ENCODE results near the gene GPR87. TPM values are rescaled to one million over a fixed set of nuclear protein-coding genes. Genes with fewer than 3 reads are reported as not detected.
A peak's percentile ranks its signal among the peaks of the same experiment; 100 is the strongest.

Gene GPR87
- total RNA-seq, 4 donors from 2014 or later = not detected

DNA sequence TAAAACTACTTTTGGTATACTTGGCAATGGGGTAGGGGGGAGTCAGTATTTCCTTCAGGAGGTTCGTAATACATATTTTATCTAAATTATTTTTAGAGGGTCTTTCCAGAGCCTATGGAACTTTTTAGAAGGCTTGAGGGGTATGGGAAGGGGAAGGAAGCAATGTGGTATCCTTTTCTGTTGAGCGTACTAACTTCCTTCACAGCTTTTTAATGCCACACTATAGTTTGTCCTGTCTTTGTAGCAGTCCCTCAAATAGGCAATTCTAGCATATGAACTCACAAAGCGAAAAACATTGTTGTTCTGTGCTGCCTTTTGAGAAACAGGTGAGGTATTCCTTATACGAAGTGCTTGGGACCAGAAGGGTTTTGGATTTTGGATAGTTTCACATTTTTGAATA lies 35.0 kb upstream of the GPR87 start:
- intact Hi-C loops (cut with DNase I; ENCODE audit: low total_unique reads) = no loop called here
- 67 to 79% methylated on average over 4 of the region's 4 CpGs for WGBS, 2 donors (ENCODE audit: low coverage in 1 of 2)
- H3K27me3 ChIP-seq = no peaks in the 10 kb centered on the region
- no peak for TF ChIP-seq CTCF (IDR thresholded peaks at IDR 0.05)
- TF ChIP-seq POLR2A (IDR thresholded peaks at IDR 0.05) = no peak
- TF ChIP-seq POLR2AphosphoS5 (IDR thresholded peaks at IDR 0.05) = no peak
- no peak for TF ChIP-seq EP300 (IDR thresholded peaks at IDR 0.05; ENCODE audit: low read depth)
- in situ Hi-C loops (cut with MboI; ENCODE audit: low pct_ligation_motif_present in 1 of 4, low pct_unique_long_range_greater_than_20kb in 1 of 4, low sequenced_read_pairs in 3 of 4) = no loop called here
- H3K4me1 ChIP-seq = no peaks in the 10 kb centered on the region
- no peak for DNase-seq
- no peak overlapping the region for H3K4me3 ChIP-seq
- no peaks in the 10 kb centered on the region for H3K36me3 ChIP-seq
- H3K27ac ChIP-seq = no peak overlapping the region
- H3K9me3 ChIP-seq = no peaks in the 10 kb centered on the region

DNA sequence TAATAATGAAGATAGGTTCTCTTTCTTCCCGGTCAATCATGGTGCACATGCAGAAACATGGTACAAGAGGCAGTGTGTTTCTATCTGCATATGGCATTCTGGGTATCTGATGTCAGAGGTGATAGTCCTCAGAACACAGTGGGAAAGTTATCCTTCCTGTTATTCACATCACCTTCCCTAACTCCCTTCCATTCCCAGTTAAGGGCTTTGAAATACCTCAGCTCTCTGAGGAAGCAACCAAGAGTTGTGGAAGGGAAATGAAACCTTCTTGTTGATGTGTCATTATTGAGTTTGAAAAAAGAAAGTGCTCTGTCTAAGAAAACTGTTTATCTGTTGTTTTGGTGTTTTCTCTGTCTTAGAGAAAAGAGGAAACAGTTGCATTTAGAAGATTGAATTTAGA lies 34.6 kb upstream of the GPR87 start:
- in situ Hi-C loops (cut with MboI; ENCODE audit: low pct_ligation_motif_present in 1 of 4, low pct_unique_long_range_greater_than_20kb in 1 of 4, low sequenced_read_pairs in 3 of 4) (no loop called here), intact Hi-C loops (cut with DNase I; ENCODE audit: low total_unique reads) (no loop called here)
- no peaks in the 10 kb centered on the region for H3K36me3 ChIP-seq
- 93 to 100% methylated on average over 1 of the region's 1 CpG for WGBS, 2 donors (ENCODE audit: low coverage in 1 of 2)
- no peaks in the 10 kb centered on the region for H3K9me3 ChIP-seq
- no peak overlapping the region for H3K4me3 ChIP-seq
- no peaks in the 10 kb centered on the region for H3K27me3 ChIP-seq
- no peak overlapping the region for H3K27ac ChIP-seq
- no peak for TF ChIP-seq CTCF (IDR thresholded peaks at IDR 0.05)
- no peak for TF ChIP-seq POLR2AphosphoS5 (IDR thresholded peaks at IDR 0.05)
- TF ChIP-seq EP300 (IDR thresholded peaks at IDR 0.05; ENCODE audit: low read depth) = no peak
- no peak for TF ChIP-seq POLR2A (IDR thresholded peaks at IDR 0.05)
- H3K4me1 ChIP-seq = peaks cover 0 to 1% (median 0%) of the 10 kb centered on the region in 4 donors
- no peak for DNase-seq

GRCh38 chr3:151350656-151351055 lies 34.0 kb upstream of the GPR87 start:
- Histone ChIP-seq H3K27me3 (no peaks in the 10 kb centered on the region), H3K9me3 (no peaks in the 10 kb centered on the region), H3K27ac (no peak overlapping the region), H3K4me3 (no peak overlapping the region), H3K4me1 (peaks cover 0 to 5% (median 0%) of the 10 kb centered on the region in 4 donors), H3K36me3 (no peaks in the 10 kb centered on the region)
- in situ Hi-C loops (cut with MboI; ENCODE audit: low pct_ligation_motif_present in 1 of 4, low pct_unique_long_range_greater_than_20kb in 1 of 4, low sequenced_read_pairs in 3 of 4) (no loop called here), intact Hi-C loops (cut with DNase I; ENCODE audit: low total_unique reads) (no loop called here)
- TF ChIP-seq EP300 (IDR thresholded peaks at IDR 0.05; ENCODE audit: low read depth) (no peak), POLR2A (IDR thresholded peaks at IDR 0.05) (no peak)
- DNase-seq = no peak
- 73 to 76% methylated on average over 1 of the region's 1 CpG for WGBS, 2 donors (ENCODE audit: low coverage in 1 of 2)

DNA sequence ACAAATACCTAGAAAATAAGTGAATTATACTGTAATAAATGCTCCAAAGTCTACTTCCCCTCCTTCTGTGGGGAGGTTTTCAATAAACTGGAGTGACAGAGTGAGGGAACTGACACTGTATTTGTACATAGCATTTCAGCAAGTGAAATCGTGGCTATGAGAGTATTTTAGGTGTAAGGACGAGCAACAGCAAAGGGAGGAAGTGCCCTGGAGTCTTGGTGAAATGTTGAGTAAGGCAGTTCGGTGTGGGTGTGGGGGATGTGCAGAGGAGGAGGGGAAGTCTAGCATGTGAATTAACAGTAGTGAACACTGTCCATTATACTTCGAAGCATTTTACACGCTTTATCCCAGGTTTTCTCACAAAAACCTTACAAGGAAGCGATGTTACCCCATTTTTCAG lies 30.8 kb upstream of the GPR87 start:
- intact Hi-C loops (cut with DNase I; ENCODE audit: low total_unique reads) = no loop called here
- WGBS, 2 donors (ENCODE audit: low coverage in 1 of 2) = 74 to 81% methylated on average over 6 of the region's 6 CpGs
- no peak for TF ChIP-seq POLR2A (IDR thresholded peaks at IDR 0.05)
- no peak for TF ChIP-seq POLR2AphosphoS5 (IDR thresholded peaks at IDR 0.05)
- no peak for TF ChIP-seq CTCF (IDR thresholded peaks at IDR 0.05)
- in situ Hi-C loops (cut with MboI; ENCODE audit: low pct_ligation_motif_present in 1 of 4, low pct_unique_long_range_greater_than_20kb in 1 of 4, low sequenced_read_pairs in 3 of 4) = no loop called here
- Histone ChIP-seq H3K36me3 (no peaks in the 10 kb centered on the region), H3K4me3 (no peak overlapping the region), H3K27me3 (no peaks in the 10 kb centered on the region), H3K4me1 (peaks cover 0 to 8% (median 0%) of the 10 kb centered on the region in 4 donors), H3K27ac (no peak overlapping the region), H3K9me3 (no peaks in the 10 kb centered on the region)
- DNase-seq = peak; percentile 23

DNA sequence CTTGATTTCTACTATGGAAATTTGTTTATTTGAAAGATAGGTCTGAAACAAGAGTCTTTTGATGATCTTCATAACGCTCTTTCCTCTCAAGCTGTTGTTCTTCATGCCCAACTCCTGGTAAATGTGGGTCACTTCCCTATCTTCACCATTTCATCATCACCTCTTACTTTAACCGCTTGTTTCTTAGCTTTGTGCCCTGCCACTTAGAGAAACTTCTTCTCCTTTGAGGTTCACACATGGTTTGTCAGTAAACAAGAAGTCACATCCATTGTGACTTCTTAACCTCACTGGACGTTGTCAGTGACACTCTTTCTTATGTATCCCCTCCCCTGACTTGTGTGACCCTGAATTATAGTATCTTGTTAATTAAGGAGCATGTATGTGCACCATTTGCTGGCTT lies 29.7 kb upstream of the GPR87 start:
- peaks cover 0 to 8% (median 0%) of the 10 kb centered on the region in 4 donors for H3K4me1 ChIP-seq
- 67 to 78% methylated on average over 3 of the region's 3 CpGs for WGBS, 2 donors (ENCODE audit: low coverage in 1 of 2)
- H3K27me3 ChIP-seq = no peaks in the 10 kb centered on the region
- TF ChIP-seq POLR2AphosphoS5 (IDR thresholded peaks at IDR 0.05) (no peak), CTCF (IDR thresholded peaks at IDR 0.05) (no peak), EP300 (IDR thresholded peaks at IDR 0.05; ENCODE audit: low read depth) (no peak), POLR2A (IDR thresholded peaks at IDR 0.05) (no peak)
- intact Hi-C loops (cut with DNase I; ENCODE audit: low total_unique reads) (no loop called here), in situ Hi-C loops (cut with MboI; ENCODE audit: low pct_ligation_motif_present in 1 of 4, low pct_unique_long_range_greater_than_20kb in 1 of 4, low sequenced_read_pairs in 3 of 4) (no loop called here)
- H3K9me3 ChIP-seq = no peaks in the 10 kb centered on the region
- H3K27ac ChIP-seq = peak overlapping the region in 3 of 4 donors; percentile 36 to 65 (median 63)
- DNase-seq = no peak
- no peak overlapping the region for H3K4me3 ChIP-seq
- H3K36me3 ChIP-seq = no peaks in the 10 kb centered on the region
